Suprapubic skin (tissue), 3 donors: ENCODE results near the gene SCAF8.

ENCODE experiments used
- EP300 ChIP-seq: sonication (generic); formaldehyde crosslinking; IDR thresholded peaks from one replicate; pipeline ENCODE4 v1.6.1; 2017; ENCODE audit warnings: antibody characterized with exemption
- TF ChIP-seq, protein P1 (sequence below), 2 donors: fragments of 200-600 bp in 1 of 2; fragments of 450-650 bp in 1 of 2; sonication (generic) in 1 of 2; IDR thresholded peaks; one replicate each; pipeline ENCODE4 v1.5.1; 2016 to 2019; ENCODE audit warnings: antibody characterized with exemption in 2 of 2, mild to moderate bottlenecking in 1 of 2, moderate library complexity in 1 of 2

DNA sequence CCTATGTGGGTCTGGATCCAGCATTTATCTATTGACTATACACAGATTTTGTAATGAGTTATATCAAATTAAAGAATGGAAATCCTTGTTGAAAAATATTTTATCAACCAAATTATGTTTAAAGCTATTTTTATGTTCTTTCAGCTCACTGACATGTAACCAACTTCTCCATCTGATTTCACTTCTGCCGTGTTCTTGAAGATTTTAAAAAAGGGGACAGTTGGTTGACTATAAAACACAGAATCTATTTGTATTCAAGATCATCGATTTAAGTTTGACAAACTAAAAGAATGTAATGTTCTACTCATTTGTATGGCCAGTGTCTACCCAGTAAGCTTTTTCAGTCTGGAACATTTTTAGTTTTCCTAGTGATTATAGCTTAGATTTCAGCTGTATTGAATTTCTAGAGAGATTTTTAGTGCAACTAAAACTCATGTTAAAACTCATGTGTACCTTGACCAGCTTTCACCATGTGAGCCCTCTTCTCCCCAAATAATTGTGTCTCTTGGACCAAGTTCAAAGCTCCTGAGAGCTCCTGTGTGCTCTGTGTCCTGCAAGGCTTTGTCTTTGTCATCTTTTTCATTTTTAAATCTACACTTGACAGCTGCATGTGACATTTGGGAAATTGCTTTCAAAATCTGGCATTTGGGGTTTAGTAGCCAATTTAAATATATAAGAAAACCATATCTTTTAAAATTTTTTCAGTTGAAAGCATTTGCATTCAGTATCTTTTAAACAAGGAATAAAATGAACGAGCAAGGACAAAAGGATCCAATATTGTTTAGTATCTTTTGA lies 143.5 kb downstream of the SCAF8 start:
- TF ChIP-seq, protein P1, sequence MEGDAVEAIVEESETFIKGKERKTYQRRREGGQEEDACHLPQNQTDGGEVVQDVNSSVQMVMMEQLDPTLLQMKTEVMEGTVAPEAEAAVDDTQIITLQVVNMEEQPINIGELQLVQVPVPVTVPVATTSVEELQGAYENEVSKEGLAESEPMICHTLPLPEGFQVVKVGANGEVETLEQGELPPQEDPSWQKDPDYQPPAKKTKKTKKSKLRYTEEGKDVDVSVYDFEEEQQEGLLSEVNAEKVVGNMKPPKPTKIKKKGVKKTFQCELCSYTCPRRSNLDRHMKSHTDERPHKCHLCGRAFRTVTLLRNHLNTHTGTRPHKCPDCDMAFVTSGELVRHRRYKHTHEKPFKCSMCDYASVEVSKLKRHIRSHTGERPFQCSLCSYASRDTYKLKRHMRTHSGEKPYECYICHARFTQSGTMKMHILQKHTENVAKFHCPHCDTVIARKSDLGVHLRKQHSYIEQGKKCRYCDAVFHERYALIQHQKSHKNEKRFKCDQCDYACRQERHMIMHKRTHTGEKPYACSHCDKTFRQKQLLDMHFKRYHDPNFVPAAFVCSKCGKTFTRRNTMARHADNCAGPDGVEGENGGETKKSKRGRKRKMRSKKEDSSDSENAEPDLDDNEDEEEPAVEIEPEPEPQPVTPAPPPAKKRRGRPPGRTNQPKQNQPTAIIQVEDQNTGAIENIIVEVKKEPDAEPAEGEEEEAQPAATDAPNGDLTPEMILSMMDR (IDR thresholded peaks at IDR 0.05) = no peak
- no peak for TF ChIP-seq EP300
